ENCODE data around the gene ZBTB42. TPM values are rescaled to one million over a fixed set of nuclear protein-coding genes. Genes with fewer than 3 reads are reported as not detected.

Gene ZBTB42
- polyA plus RNA-seq, 1 donor (not counting 4 experiments of a cell fraction or from before 2014, with no cell fraction given) = 0.50 TPM

DNA sequence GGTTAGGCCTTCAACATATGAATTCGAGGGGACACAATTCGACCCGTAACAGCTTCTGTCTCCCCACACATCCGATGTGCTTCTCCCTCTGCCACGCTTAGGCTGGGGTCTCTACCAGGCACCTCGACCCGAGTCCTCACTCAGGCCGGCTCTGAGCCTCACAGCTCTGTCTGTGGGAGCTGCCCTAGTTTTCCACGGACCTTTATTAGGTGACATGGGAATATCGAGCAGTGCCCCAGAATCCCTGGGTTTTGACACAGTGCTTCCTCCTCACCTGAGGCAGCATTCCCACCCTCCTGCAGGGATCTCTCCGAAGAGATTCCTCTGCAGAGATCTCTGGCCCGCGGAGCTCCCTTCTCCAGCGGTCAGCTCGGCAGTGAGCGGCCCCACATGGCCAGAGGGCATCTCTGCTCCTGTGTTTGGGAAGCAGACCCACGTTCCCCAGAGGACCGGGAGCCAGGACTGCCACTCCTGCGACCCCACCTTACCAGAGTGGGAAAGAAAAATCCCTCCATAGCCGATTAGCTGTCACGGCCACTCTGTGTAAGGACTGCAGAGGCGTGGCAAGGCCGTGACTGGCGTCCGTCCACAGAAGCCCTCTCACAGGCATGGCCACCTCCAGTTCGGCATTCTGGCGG is 21.2 kb downstream of the ZBTB42 start:
- H4K20me1 ChIP-seq (ENCODE audit: control insufficient read depth, extremely low read depth, insufficient read depth, low read length) = no peaks in the 10 kb centered on the region
- no peak overlapping the region for H3K4me3 ChIP-seq (ENCODE audit: control insufficient read depth in 2 of 3, extremely low read depth in 1 of 3, insufficient read depth in 2 of 3, low read depth in 1 of 3, low read length in 3 of 3)
- no peaks in the 10 kb centered on the region for H3K27me3 ChIP-seq (ENCODE audit: control insufficient read depth, extremely low read depth, insufficient read depth, low read length)
- H3K9me1 ChIP-seq (ENCODE audit: control insufficient read depth, extremely low read depth, insufficient read depth, low read length) = no peaks in the 10 kb centered on the region
- FAIRE-seq (no peak), DNase-seq (ENCODE audit: low read depth, low spot score) (no peak)
- TF ChIP-seq, protein P1, sequence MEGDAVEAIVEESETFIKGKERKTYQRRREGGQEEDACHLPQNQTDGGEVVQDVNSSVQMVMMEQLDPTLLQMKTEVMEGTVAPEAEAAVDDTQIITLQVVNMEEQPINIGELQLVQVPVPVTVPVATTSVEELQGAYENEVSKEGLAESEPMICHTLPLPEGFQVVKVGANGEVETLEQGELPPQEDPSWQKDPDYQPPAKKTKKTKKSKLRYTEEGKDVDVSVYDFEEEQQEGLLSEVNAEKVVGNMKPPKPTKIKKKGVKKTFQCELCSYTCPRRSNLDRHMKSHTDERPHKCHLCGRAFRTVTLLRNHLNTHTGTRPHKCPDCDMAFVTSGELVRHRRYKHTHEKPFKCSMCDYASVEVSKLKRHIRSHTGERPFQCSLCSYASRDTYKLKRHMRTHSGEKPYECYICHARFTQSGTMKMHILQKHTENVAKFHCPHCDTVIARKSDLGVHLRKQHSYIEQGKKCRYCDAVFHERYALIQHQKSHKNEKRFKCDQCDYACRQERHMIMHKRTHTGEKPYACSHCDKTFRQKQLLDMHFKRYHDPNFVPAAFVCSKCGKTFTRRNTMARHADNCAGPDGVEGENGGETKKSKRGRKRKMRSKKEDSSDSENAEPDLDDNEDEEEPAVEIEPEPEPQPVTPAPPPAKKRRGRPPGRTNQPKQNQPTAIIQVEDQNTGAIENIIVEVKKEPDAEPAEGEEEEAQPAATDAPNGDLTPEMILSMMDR (optimal IDR thresholded peaks at IDR 0.05 in 1 of 3, IDR thresholded peaks at IDR 0.05 in 1 of 3, conservative IDR thresholded peaks at IDR 0.05 in 1 of 3; ENCODE audit: extremely low read depth in 1 of 3, insufficient read depth in 2 of 3, low read length in 3 of 3) = no peak
- no peak for TF ChIP-seq EZH2 (IDR thresholded peaks at IDR 0.05; ENCODE audit: low read length)
- no peaks in the 10 kb centered on the region for H3K9me3 ChIP-seq (ENCODE audit: control insufficient read depth, low read depth, low read length)
- dilution Hi-C loops (cut with MboI; ENCODE audit: extremely low pct_ligation_motif_present, low sequenced_read_pairs) = loop anchor here (10.0 kb wide), 1 partner anchor 67 kb away; the partner anchor contains the start of gene SIVA1
- H2AFZ ChIP-seq (ENCODE audit: control insufficient read depth, low read length) = no peak overlapping the region
- peaks cover 12% of the 10 kb centered on the region for H3K4me1 ChIP-seq (ENCODE audit: control insufficient read depth, extremely low read depth, insufficient read depth, low read length)
- H3K9ac ChIP-seq (ENCODE audit: control insufficient read depth, extremely low read depth, insufficient read depth, low read length) = no peak overlapping the region
- H3K36me3 ChIP-seq (ENCODE audit: control insufficient read depth in 2 of 2, extremely low read depth in 1 of 2, insufficient read depth in 2 of 2, low read length in 2 of 2) = no peaks in the 10 kb centered on the region
- H3K4me2 ChIP-seq (ENCODE audit: control insufficient read depth, extremely low read depth, insufficient read depth, low read depth, low read length) = no peak overlapping the region
- H3K27ac ChIP-seq (ENCODE audit: control insufficient read depth, insufficient read depth, low read length) = no peak overlapping the region
- no peaks in the 10 kb centered on the region for H3K79me2 ChIP-seq (ENCODE audit: control insufficient read depth, insufficient read depth, low read length)

GRCh38 chr14:104822821-104823615 is 22.1 kb downstream of the ZBTB42 start:
- Histone ChIP-seq H3K27me3 (ENCODE audit: control insufficient read depth, extremely low read depth, insufficient read depth, low read length) (no peaks in the 10 kb centered on the region), H3K4me2 (ENCODE audit: control insufficient read depth, extremely low read depth, insufficient read depth, low read depth, low read length) (no peak overlapping the region), H3K79me2 (ENCODE audit: control insufficient read depth, insufficient read depth, low read length) (no peaks in the 10 kb centered on the region), H3K27ac (ENCODE audit: control insufficient read depth, insufficient read depth, low read length) (no peak overlapping the region), H3K36me3 (ENCODE audit: control insufficient read depth in 2 of 2, extremely low read depth in 1 of 2, insufficient read depth in 2 of 2, low read length in 2 of 2) (no peaks in the 10 kb centered on the region), H2AFZ (ENCODE audit: control insufficient read depth, low read length) (no peak overlapping the region), H4K20me1 (ENCODE audit: control insufficient read depth, extremely low read depth, insufficient read depth, low read length) (no peaks in the 10 kb centered on the region), H3K9me3 (ENCODE audit: control insufficient read depth, low read depth, low read length) (no peaks in the 10 kb centered on the region), H3K9me1 (ENCODE audit: control insufficient read depth, extremely low read depth, insufficient read depth, low read length) (no peaks in the 10 kb centered on the region), H3K9ac (ENCODE audit: control insufficient read depth, extremely low read depth, insufficient read depth, low read length) (no peak overlapping the region), H3K4me3 (ENCODE audit: control insufficient read depth in 2 of 3, extremely low read depth in 1 of 3, insufficient read depth in 2 of 3, low read depth in 1 of 3, low read length in 3 of 3) (no peak overlapping the region), H3K4me1 (ENCODE audit: control insufficient read depth, extremely low read depth, insufficient read depth, low read length) (peaks cover 18% of the 10 kb centered on the region)
- DNase-seq (ENCODE audit: low read depth, low spot score) (no peak), FAIRE-seq (no peak)
- dilution Hi-C loops (cut with MboI; ENCODE audit: extremely low pct_ligation_motif_present, low sequenced_read_pairs) = loop anchor here (10.0 kb wide), 1 partner anchor 68 kb away; the partner anchor contains the start of gene SIVA1
- no peak for TF ChIP-seq EZH2 (IDR thresholded peaks at IDR 0.05; ENCODE audit: low read length)
- TF ChIP-seq, protein P1 (optimal IDR thresholded peaks at IDR 0.05 in 1 of 3, IDR thresholded peaks at IDR 0.05 in 1 of 3, conservative IDR thresholded peaks at IDR 0.05 in 1 of 3; ENCODE audit: extremely low read depth in 1 of 3, insufficient read depth in 2 of 3, low read length in 3 of 3) = no peak
